Activated CD8-positive, alpha-beta T cell treated with anti-CD3 and anti-CD28 coated beads, Interleukin-2, amount 10 ng/mL, durations not matched to agents 7 days and 5 days (primary cell): Measurements from ENCODE around the gene PAX9. TPM values are rescaled to one million over a fixed set of nuclear protein-coding genes. Genes with fewer than 3 reads are reported as not detected.

ENCODE experiments used
- ATAC-seq: fragments of 150-1000 bp; cut with Tn5 transposase; one replicate; pipeline ENCODE4 v1.10.0; 2021; ENCODE audit warnings: moderate library complexity
- CTCF ChIA-PET: fragments of 350-600 bp; sonication (Branson Sonifier 250); formaldehyde crosslinking; loops from one replicate; lab custom pipeline; 2021; ENCODE audit warnings: antibody characterized with exemption; lab: Charles Lee
- POLR2A ChIA-PET: fragments of 350-600 bp; sonication (Branson Sonifier 250); formaldehyde crosslinking; loops from one replicate; lab custom pipeline; 2021; ENCODE audit warnings: antibody characterized with exemption; lab: Charles Lee
- DNase-seq: peaks from one replicate; pipeline ENCODE4 v3.0.0-alpha.2; 2020
- H3K27ac Mint-ChIP-seq: one replicate; pipeline ENCODE4 v1.8.0; 2021; ENCODE audit warnings: mild to moderate bottlenecking, mixed read lengths
- H3K27me3 Mint-ChIP-seq: one replicate; pipeline ENCODE4 v1.8.0; 2021; ENCODE audit warnings: low read depth, mixed read lengths
- H3K36me3 Mint-ChIP-seq: one replicate; pipeline ENCODE4 v1.8.0; 2021; ENCODE audit warnings: low read depth, mixed read lengths
- H3K4me1 Mint-ChIP-seq: one replicate; pipeline ENCODE4 v1.8.0; 2021; ENCODE audit warnings: low read depth, mixed read lengths
- H3K4me3 Mint-ChIP-seq: one replicate; pipeline ENCODE4 v1.8.0; 2021; ENCODE audit warnings: mild to moderate bottlenecking, mixed read lengths
- H3K9me3 Mint-ChIP-seq: one replicate; pipeline ENCODE4 v1.8.0; 2022; ENCODE audit warnings: mixed read lengths; ENCODE audit not compliant: insufficient read depth
- total RNA-seq, 2 experiments: library from RNA; stranded (reverse); gene quantifications; one replicate each; pipeline ENCODE4 v1.2.3, GENCODE V29; 2021

PAX9 gene
- total RNA-seq, result not detected

DNA sequence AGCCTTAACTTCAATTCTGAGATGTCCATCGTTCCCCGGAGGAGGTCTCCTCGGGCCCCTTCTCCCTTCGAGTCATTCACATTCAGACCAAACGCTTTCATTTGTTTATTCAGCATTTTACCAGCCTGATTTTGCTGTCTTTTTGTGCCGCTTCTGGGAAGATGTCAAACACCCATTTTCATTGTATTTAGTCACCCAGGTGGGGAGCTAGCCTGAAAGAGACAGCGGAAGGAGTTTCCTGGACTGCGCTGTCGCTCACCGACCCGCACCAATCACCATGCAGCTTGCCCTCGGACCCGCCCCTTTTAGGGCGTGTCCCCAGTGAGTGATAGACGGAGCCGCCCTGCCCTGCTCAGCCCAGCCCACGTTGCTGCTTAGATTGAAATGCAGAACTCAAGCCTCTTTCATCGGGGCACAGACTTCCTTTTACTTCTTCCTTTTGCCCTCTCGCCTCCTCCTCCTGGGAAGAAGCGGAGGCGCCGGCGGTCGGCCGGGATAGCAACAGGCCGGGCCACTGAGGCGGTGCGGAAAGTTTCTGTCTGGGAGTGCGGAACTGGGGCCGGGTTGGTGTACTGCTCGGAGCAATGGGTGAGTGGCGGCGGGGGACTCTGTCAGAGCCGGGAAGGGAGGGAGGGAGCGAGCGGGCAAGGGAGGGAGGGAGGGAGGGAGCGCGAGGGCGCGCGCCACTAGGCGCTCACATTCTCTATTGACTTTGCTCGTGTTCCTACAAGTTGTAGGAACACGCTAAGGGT lies at the start of gene PAX9:
TSS of gene PAX9 (plus strand) at position 355 of the 752 bp plus-strand sequence. CDS start at position 585, 230 bp downstream.
- no peak within 1 kb of the TSS for H3K27ac Mint-ChIP-seq
- peaks cover 5% of the 10 kb centered on the region for H3K9me3 Mint-ChIP-seq
- peak within 1 kb of the TSS; percentile 43 for H3K4me3 Mint-ChIP-seq
- ATAC-seq (peak; percentile 47), DNase-seq (peak; percentile 34)
- POLR2A ChIA-PET, result no interaction called here
- CTCF ChIA-PET, result no interaction called here
- peaks cover 91% of the 10 kb centered on the region for H3K27me3 Mint-ChIP-seq
- peaks cover 22% of the 10 kb centered on the region for H3K36me3 Mint-ChIP-seq
- peaks cover 19% of the 10 kb centered on the region for H3K4me1 Mint-ChIP-seq

DNA sequence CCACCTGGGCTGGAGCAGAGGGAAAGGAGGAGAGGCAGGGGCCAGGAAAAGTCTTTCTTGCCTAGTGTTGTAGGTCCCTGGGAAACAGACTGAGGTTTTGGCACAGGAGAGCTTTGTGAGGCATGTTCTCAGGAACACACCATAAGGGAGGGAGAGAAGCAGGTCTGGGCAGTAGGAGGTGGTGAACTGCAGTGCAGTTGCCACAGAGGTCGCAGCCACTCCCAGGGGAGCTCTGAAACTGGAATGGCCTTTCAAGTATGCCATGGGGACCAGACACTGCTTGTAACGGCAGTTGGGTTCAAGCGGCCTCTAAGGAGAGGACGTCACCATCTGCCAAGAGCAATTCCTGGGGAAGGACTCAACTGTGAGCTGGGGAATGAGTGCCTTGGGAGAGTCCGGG lies 43.8 kb upstream of the PAX9 start:
- Mint-ChIP-seq H3K36me3 (no peaks in the 10 kb centered on the region), H3K4me3 (no peak overlapping the region), H3K27ac (no peak overlapping the region), H3K27me3 (no peaks in the 10 kb centered on the region), H3K4me1 (no peaks in the 10 kb centered on the region), H3K9me3 (no peaks in the 10 kb centered on the region)
- ChIA-PET POLR2A (no interaction called here), CTCF (no interaction called here)
- DNase-seq (no peak), ATAC-seq (no peak)

DNA sequence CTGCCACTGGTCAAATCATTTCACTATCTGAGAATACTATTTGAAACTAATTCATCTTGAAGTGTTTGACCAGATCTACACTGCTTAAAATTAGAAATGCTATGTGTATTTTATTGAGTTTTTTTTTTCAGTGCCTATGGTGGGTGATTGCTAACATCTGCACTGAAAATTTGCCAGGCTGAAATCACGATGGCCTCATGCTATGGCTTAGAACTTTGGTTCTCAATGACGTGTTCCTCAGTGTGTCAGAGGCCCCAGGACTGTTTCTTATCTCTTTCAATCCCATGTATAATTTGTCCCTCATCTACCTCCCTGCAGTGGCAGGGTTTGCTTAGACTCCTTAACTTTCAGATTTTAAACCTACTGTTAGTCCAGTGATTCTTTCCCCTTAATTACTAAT lies 43.0 kb upstream of the PAX9 start:
- POLR2A ChIA-PET, result no interaction called here
- H3K27me3 Mint-ChIP-seq, result no peaks in the 10 kb centered on the region
- no peak for ATAC-seq
- no peak overlapping the region for H3K27ac Mint-ChIP-seq
- CTCF ChIA-PET, result no interaction called here
- H3K36me3 Mint-ChIP-seq, result no peaks in the 10 kb centered on the region
- no peaks in the 10 kb centered on the region for H3K9me3 Mint-ChIP-seq
- DNase-seq, result no peak
- H3K4me1 Mint-ChIP-seq, result no peaks in the 10 kb centered on the region
- H3K4me3 Mint-ChIP-seq, result no peak overlapping the region

DNA sequence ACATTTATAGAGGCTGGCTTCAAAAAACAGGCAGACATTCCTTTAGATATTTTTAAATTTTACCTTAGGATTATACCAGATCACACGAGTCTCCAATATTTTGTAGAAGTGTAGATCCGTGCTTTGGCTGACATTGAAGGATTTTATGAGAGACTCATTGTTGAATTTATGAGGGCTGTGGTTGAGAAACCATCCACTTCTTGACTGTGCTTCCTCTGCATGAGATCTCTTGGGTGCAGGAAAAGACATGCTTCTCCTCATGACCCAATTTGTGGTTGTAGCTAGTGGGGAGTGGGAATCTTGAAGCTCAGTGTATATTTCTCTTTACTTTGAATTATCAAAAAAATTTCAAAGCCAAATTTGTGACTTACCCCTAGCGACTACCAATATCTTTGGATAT lies 42.5 kb upstream of the PAX9 start:
- ChIA-PET POLR2A (no interaction called here), CTCF (no interaction called here)
- Mint-ChIP-seq H3K4me3 (no peak overlapping the region), H3K36me3 (no peaks in the 10 kb centered on the region), H3K27ac (no peak overlapping the region), H3K4me1 (no peaks in the 10 kb centered on the region), H3K9me3 (no peaks in the 10 kb centered on the region), H3K27me3 (no peaks in the 10 kb centered on the region)
- DNase-seq (no peak), ATAC-seq (no peak)

DNA sequence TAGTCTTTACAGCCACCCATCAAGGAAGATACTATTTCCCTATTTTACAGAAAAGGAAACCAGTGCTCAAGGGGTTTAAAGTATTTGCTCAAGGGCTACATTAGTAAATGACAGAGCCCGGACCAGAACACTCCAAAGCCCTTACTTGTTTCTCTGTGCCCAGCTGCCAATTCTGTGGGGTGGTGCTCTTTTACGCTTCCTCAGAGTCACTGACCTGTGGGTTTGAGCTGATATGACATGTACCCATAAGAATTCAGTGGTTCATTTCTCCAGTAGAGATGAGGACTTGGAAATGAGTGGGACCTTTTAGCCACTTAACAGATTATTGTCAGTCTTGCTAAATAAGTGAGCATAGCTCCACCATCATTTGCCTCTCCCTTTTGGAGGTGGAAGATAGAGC lies 41.8 kb upstream of the PAX9 start:
- CTCF ChIA-PET, result no interaction called here
- no peaks in the 10 kb centered on the region for H3K9me3 Mint-ChIP-seq
- H3K4me1 Mint-ChIP-seq, result no peaks in the 10 kb centered on the region
- H3K27ac Mint-ChIP-seq, result no peak overlapping the region
- no peaks in the 10 kb centered on the region for H3K36me3 Mint-ChIP-seq
- H3K4me3 Mint-ChIP-seq, result no peak overlapping the region
- no peak for DNase-seq
- no peaks in the 10 kb centered on the region for H3K27me3 Mint-ChIP-seq
- ATAC-seq, result no peak
- POLR2A ChIA-PET, result no interaction called here

DNA sequence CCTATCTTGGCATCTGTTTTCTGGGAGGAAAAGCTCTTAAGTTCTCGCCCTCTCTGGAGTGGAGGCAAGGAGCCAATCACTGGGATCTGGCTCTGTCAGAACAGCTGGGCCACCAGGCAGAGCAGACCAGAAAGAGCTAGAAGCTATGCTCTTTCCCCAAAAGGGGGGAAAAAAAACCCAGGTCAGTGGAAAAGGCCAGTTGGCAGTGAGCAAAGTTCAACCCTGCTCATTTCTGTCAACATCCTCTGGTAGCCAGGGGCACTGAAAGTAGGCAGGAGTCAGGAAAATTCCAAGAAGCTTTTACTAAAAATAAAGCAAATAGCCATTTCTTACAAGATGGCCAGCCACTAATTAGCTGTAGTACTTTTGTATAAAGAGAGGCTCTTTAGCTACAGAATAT lies 36.6 kb upstream of the PAX9 start:
- H3K27ac Mint-ChIP-seq, result no peak overlapping the region
- no peaks in the 10 kb centered on the region for H3K9me3 Mint-ChIP-seq
- ATAC-seq (no peak), DNase-seq (no peak)
- no peak overlapping the region for H3K4me3 Mint-ChIP-seq
- H3K4me1 Mint-ChIP-seq, result no peaks in the 10 kb centered on the region
- no peaks in the 10 kb centered on the region for H3K27me3 Mint-ChIP-seq
- H3K36me3 Mint-ChIP-seq, result no peaks in the 10 kb centered on the region
- CTCF ChIA-PET, result no interaction called here
- POLR2A ChIA-PET, result no interaction called here

DNA sequence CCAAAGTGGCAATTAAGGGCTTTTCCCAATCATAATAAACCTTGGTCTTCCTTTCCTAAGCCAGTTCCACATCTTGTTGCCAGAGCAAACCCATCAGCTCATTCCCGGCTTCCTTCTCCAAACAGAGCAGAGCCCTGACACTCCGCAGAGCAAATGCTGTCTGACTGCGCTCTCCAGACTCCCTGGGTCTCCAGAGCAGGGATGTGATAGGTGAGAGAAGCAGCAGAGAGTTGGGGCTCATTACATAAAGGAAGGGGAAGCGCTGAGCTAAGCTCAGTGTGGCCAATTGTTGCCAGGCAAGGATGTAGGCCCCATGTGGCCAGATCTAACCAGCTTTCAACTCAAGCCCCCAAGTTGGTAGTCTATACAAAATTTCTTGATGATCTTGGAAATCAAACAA lies 36.2 kb upstream of the PAX9 start:
- ChIA-PET CTCF (no interaction called here), POLR2A (no interaction called here)
- Mint-ChIP-seq H3K27ac (no peak overlapping the region), H3K27me3 (no peaks in the 10 kb centered on the region), H3K4me3 (no peak overlapping the region), H3K36me3 (no peaks in the 10 kb centered on the region), H3K9me3 (no peaks in the 10 kb centered on the region), H3K4me1 (no peaks in the 10 kb centered on the region)
- ATAC-seq, result no peak
- no peak for DNase-seq

DNA sequence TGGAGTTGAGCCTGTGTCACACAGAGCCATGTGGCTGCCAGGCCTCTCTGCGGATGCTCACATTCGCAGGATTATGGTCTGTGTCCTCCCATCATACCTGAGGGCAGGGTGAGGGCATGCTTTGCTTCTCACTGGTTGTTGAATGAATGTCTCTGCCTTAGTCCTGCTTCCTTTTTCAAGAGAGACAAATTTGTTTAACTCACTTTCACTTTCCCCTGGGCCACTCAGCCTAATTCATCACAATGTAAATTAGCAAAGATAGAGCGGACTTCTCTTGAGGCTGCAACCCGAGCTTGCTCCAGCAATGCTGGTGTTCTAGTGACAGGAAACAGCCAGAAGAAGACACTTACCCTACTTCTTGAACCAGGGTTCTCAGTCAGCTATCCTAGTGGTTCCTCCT lies 35.5 kb upstream of the PAX9 start:
- POLR2A ChIA-PET, result no interaction called here
- Mint-ChIP-seq H3K27ac (no peak overlapping the region), H3K4me3 (no peak overlapping the region), H3K4me1 (no peaks in the 10 kb centered on the region), H3K27me3 (no peaks in the 10 kb centered on the region), H3K9me3 (no peaks in the 10 kb centered on the region), H3K36me3 (no peaks in the 10 kb centered on the region)
- CTCF ChIA-PET, result no interaction called here
- DNase-seq (no peak), ATAC-seq (no peak)

DNA sequence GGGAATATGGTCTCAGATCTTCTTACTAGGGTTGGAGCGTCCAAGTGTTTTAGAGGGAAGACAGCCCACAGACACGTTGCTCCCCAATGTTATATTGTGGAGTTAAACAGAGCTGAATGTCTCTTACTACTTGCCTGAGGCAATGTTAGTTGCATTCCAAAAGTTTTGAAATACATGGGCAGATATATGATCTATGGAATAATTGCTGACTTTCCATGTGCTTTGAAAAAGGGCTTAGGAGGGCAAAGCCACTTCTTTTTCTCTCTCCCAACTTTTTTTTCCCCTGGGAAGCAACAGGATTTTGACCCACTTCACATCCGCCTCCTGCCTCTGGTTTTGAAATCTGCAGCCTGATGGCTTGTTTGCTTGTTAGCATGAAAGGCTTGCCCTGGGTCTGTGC lies 33.7 kb upstream of the PAX9 start:
- CTCF ChIA-PET, result interaction anchor here (1.3 kb wide), 1 partner anchor 21 kb away, joined by 3 read pairs; no protein-coding TSS in a partner anchor
- Mint-ChIP-seq H3K36me3 (no peaks in the 10 kb centered on the region), H3K4me3 (no peak overlapping the region), H3K4me1 (no peaks in the 10 kb centered on the region), H3K27ac (no peak overlapping the region), H3K9me3 (no peaks in the 10 kb centered on the region), H3K27me3 (no peaks in the 10 kb centered on the region)
- ATAC-seq, result no peak
- DNase-seq, result no peak
- POLR2A ChIA-PET, result no interaction called here

DNA sequence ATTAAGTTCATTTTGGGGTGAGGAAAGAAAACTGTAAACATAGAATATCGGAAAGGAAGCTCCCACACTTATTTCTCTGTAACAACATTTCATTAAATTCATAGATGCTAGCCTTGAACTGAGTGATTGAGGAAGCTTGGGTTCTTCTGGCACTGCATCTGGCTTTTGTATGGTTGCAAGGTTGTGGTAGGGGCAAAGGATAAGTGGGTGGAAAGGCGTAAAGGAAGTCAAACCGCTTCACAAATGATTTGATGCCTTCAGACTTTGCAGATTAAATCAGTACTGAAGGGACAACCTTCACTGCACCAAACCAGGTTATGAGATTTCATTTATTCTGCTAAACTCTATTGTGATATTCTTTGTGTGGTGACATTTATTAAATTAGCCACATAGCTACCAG lies 28.1 kb upstream of the PAX9 start:
- ChIA-PET CTCF (no interaction called here), POLR2A (interaction anchor here (0.7 kb wide), 1 partner anchor 365 kb away, joined by 3 read pairs; no protein-coding TSS in a partner anchor)
- Mint-ChIP-seq H3K4me3 (no peak overlapping the region), H3K4me1 (no peaks in the 10 kb centered on the region), H3K27ac (no peak overlapping the region), H3K9me3 (no peaks in the 10 kb centered on the region), H3K27me3 (no peaks in the 10 kb centered on the region), H3K36me3 (no peaks in the 10 kb centered on the region)
- ATAC-seq (no peak), DNase-seq (no peak)

DNA sequence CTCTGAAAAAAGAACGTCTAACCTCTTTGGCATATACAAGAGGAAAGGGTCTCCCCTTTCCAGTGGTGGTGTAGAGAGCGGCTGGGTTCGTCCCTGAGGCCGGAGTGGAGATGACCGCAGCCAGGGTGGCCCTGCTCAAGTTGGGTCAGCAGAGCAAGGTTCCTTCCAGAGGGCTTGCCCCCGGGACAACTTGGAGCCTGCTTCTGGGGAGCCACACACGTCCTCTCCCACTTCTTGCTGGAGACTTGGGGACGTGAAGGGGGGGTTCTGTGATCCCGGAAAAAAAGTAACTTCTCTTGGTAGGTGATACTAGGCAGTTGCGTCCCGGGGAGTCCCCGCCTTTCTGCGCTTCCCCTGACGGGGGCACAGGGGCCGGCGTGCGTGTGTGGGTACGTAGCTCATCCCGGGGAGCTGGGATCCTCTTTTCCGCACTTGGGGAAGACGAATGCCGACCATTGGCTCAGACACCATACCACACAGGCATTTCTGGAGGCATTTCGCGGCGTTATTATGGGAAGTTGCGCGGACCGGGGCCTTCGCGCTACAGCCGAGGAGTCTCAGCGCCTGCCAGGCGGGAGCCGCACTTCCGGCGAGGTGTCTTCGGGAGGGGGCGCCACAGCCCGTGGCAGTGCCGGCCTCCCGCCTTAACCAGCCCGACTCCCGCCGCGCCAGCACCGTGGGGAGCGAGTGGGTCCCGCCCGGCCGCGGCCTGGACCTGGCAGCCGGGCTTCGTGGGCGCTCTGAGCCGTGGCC lies 14.8 kb upstream of the PAX9 start:
- Mint-ChIP-seq H3K27ac (no peak overlapping the region), H3K4me1 (peaks cover 3% of the 10 kb centered on the region), H3K9me3 (no peaks in the 10 kb centered on the region), H3K27me3 (peaks cover 45% of the 10 kb centered on the region), H3K4me3 (peak overlapping the region; percentile 18), H3K36me3 (peaks cover 3% of the 10 kb centered on the region)
- ChIA-PET CTCF (no interaction called here), POLR2A (no interaction called here)
- ATAC-seq, result no peak
- DNase-seq, result no peak

DNA sequence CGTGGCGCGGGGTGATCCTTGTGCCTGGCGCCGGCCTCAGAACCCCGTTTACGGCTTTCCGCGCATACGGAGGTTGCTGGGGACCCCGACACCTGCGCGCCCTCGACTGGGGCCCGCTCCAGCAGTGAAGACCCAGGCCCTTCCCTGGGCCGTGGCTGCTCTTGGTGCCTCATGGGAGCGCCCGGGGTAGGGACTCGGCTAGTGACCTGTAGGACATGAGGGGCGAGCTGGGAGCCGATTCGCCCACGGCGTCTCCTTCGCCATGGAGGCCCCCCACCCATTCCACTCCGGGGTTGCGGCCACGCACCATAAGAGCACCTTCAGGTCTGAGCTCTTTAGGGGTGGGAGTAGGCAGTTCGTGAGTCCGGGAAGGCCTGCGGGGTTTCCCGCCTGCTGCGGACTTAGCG lies 14.2 kb upstream of the PAX9 start:
- peaks cover 45% of the 10 kb centered on the region for H3K27me3 Mint-ChIP-seq
- H3K27ac Mint-ChIP-seq, result no peak overlapping the region
- POLR2A ChIA-PET, result no interaction called here
- DNase-seq (no peak), ATAC-seq (no peak)
- peaks cover 3% of the 10 kb centered on the region for H3K4me1 Mint-ChIP-seq
- H3K36me3 Mint-ChIP-seq, result peaks cover 3% of the 10 kb centered on the region
- H3K9me3 Mint-ChIP-seq, result no peaks in the 10 kb centered on the region
- CTCF ChIA-PET, result no interaction called here
- H3K4me3 Mint-ChIP-seq, result no peak overlapping the region
